Fibroblast of lung (primary cell): Measurements from ENCODE around the gene KLHL17.

Experiments used
- CTCF ChIP-seq, 2 donors: IDR thresholded peaks in 1 of 2; conservative IDR thresholded peaks in 1 of 2; 1 replicate in 1 of 2; 2 replicates in 1 of 2; pipeline ENCODE4 v1.5.1; 2011 to 2012; ENCODE audit warnings: low read length in 2 of 2, control low read depth in 1 of 2, inconsistent platforms in 1 of 2, low read depth in 1 of 2, mild to moderate bottlenecking in 1 of 2
- EZH2 ChIP-seq: IDR thresholded peaks from 2 replicates; pipeline ENCODE4 v1.5.1; 2012; ENCODE audit warnings: low read length, control low read depth, mild to moderate bottlenecking; ENCODE audit errors: missing control alignments

- TF ChIP-seq CTCF (conservative IDR thresholded peaks at IDR 0.05 in 1 of 2, IDR thresholded peaks at IDR 0.05 in 1 of 2; ENCODE audit: low read depth in 1 of 2, low read length in 2 of 2) (no peak), EZH2 (no peak)
Observed at GRCh38 chr1:918843-919242, 41.5 kb upstream of the KLHL17 start.
